ENCODE results near the gene ATP1A2.

Gene ATP1A2

GRCh38 chr1:160115545-160116282, at the start of gene ATP1A2:
TSS of gene ATP1A2 (plus strand) at chr1:160115759. CDS start at chr1:160115862, 103 bp downstream.
- DNase-seq (ENCODE audit: low spot score): no peak

GRCh38 chr1:160066829-160067745, 48.5 kb upstream of the ATP1A2 start:
- DNase-seq (ENCODE audit: low spot score): no peak

- no peak for DNase-seq (ENCODE audit: low spot score)
Observed at GRCh38 chr1:160068225-160068624, 47.3 kb upstream of the ATP1A2 start.

GRCh38 chr1:160069460-160070231, 45.9 kb upstream of the ATP1A2 start, which contains the start of gene KCNJ10:
TSS of gene KCNJ10 (minus strand) at chr1:160070160. CDS start at chr1:160042532, 27,628 bp downstream.
- DNase-seq (ENCODE audit: low spot score): no peak

- DNase-seq (ENCODE audit: low spot score): peak; percentile 88
Observed at GRCh38 chr1:160070243-160071163, 45.1 kb upstream of the ATP1A2 start.

- no peak for DNase-seq (ENCODE audit: low spot score)
Observed at GRCh38 chr1:160071289-160071688, 44.3 kb upstream of the ATP1A2 start.

GRCh38 chr1:160074865-160075264, 40.7 kb upstream of the ATP1A2 start:
- DNase-seq (ENCODE audit: low spot score): no peak

- DNase-seq (ENCODE audit: low spot score): no peak
Observed at GRCh38 chr1:160075836-160076235, 39.7 kb upstream of the ATP1A2 start.

- DNase-seq (ENCODE audit: low spot score): no peak
Observed at GRCh38 chr1:160076295-160076694, 39.3 kb upstream of the ATP1A2 start.

- no peak for DNase-seq (ENCODE audit: low spot score)
Observed at GRCh38 chr1:160077486-160077885, 38.1 kb upstream of the ATP1A2 start.

GRCh38 chr1:160078512-160079195, 36.9 kb upstream of the ATP1A2 start:
- peak; percentile 73 for DNase-seq (ENCODE audit: low spot score)

- DNase-seq (ENCODE audit: low spot score): no peak
Observed at GRCh38 chr1:160079448-160079847, 36.1 kb upstream of the ATP1A2 start.

GRCh38 chr1:160080381-160081100, 35.0 kb upstream of the ATP1A2 start:
- no peak for DNase-seq (ENCODE audit: low spot score)

GRCh38 chr1:160081261-160081936, 34.2 kb upstream of the ATP1A2 start, which contains the start of gene KCNJ9:
TSS of gene KCNJ9 (plus strand) at chr1:160081538. CDS start at chr1:160084031, 2,493 bp downstream.
- peak; percentile 27 for DNase-seq (ENCODE audit: low spot score)

- DNase-seq (ENCODE audit: low spot score): no peak
Observed at GRCh38 chr1:160082487-160082886, 33.1 kb upstream of the ATP1A2 start.

- DNase-seq (ENCODE audit: low spot score): no peak
Observed at GRCh38 chr1:160082926-160083325, 32.6 kb upstream of the ATP1A2 start.

GRCh38 chr1:160083968-160084770, 31.4 kb upstream of the ATP1A2 start:
- DNase-seq (ENCODE audit: low spot score): peak; percentile 37

- no peak for DNase-seq (ENCODE audit: low spot score)
Observed at GRCh38 chr1:160084771-160085321, 30.7 kb upstream of the ATP1A2 start.
